Uterus (tissue), 2 donors: Measurements from ENCODE around the gene OR2M7.

Source experiments
- CTCF ChIP-seq, 4 experiments: fragments of 200-600 bp in 2 of 4; fragments of 450-650 bp in 2 of 4; sonication (generic) in 2 of 4; IDR thresholded peaks; one replicate each; pipeline ENCODE4 v1.5.1; 2016 to 2019; ENCODE audit warnings: antibody characterized with exemption in 4 of 4, mild to moderate bottlenecking in 2 of 4, moderate library complexity in 1 of 4
- POLR2A ChIP-seq, 2 donors: fragments of 450-650 bp; IDR thresholded peaks; one replicate each; pipeline ENCODE4 v1.6.1; 2016; ENCODE audit warnings: antibody characterized with exemption in 2 of 2, mild to moderate bottlenecking in 1 of 2, moderate library complexity in 1 of 2

- TF ChIP-seq CTCF (IDR thresholded peaks at IDR 0.05) (no peak), POLR2A (IDR thresholded peaks at IDR 0.05) (no peak)
These were observed 36.0 kb downstream of the OR2M7 start for GRCh38 chr1:248288391-248288790.
